Spinal cord (tissue), 10 donors: ENCODE measurements around the gene DPAGT1. TPM values are rescaled to one million over a fixed set of nuclear protein-coding genes. Genes with fewer than 3 reads are reported as not detected.

Experiments used
- DNase-seq, 6 donors: peaks; one replicate each; pipeline versions ENCODE4 v3.0.0 to v3.0.0-alpha.2; 2013 to 2015; ENCODE audit warnings: low spot score in 6 of 6, low read depth in 4 of 6
- H3K27ac ChIP-seq: one replicate; pipeline ENCODE4 v1.5.1; 2013; ENCODE audit warnings: low read depth, low read length, control low read depth
- H3K27me3 ChIP-seq: one replicate; pipeline ENCODE4 v1.6.1; 2013; ENCODE audit warnings: low read length; ENCODE audit not compliant: control insufficient read depth, insufficient read depth
- H3K36me3 ChIP-seq: one replicate; pipeline ENCODE4 v1.6.1; 2013; ENCODE audit warnings: low read length; ENCODE audit not compliant: control insufficient read depth, insufficient read depth
- H3K4me1 ChIP-seq: one replicate; pipeline ENCODE4 v1.6.1; 2013; ENCODE audit warnings: low read length; ENCODE audit not compliant: control insufficient read depth, insufficient read depth
- H3K4me3 ChIP-seq: one replicate; pipeline ENCODE4 v1.5.1; 2013; ENCODE audit warnings: low read depth, low read length, control low read depth
- H3K9me3 ChIP-seq: one replicate; pipeline ENCODE4 v1.6.1; 2013; ENCODE audit warnings: low read length; ENCODE audit not compliant: control insufficient read depth, insufficient read depth
- WGBS: methylation state at CpG from one replicate; pipeline ENCODE4 v1.1.5; 2013; ENCODE audit warnings: missing lambda C conversion rate; ENCODE audit not compliant: insufficient coverage; 5-methylcytosine and 5-hydroxymethylcytosine counted together
- polyA plus RNA-seq, 2 donors: library from polyadenylated mRNA; unstranded; fragments of 120-200 nt; gene quantifications; one replicate each; pipeline ENCODE4 v1.2.1, GENCODE V29; 2013; ENCODE audit not compliant: insufficient read length in 2 of 2
- total RNA-seq, 2 donors: library from RNA; depleted of rRNA in 1 of 2; stranded (reverse); fragments of 120-200 nt in 1 of 2; fragments of >200 nt in 1 of 2; gene quantifications; one replicate each; pipeline versions ENCODE4 v1.2.3 to v1.2.4, GENCODE V29; 2013 to 2014
- donor health status: healthy.

Gene DPAGT1
- total and polyA plus RNA-seq, 4 donors, result 12.9 to 44.3 (median 32.2) TPM

DNA sequence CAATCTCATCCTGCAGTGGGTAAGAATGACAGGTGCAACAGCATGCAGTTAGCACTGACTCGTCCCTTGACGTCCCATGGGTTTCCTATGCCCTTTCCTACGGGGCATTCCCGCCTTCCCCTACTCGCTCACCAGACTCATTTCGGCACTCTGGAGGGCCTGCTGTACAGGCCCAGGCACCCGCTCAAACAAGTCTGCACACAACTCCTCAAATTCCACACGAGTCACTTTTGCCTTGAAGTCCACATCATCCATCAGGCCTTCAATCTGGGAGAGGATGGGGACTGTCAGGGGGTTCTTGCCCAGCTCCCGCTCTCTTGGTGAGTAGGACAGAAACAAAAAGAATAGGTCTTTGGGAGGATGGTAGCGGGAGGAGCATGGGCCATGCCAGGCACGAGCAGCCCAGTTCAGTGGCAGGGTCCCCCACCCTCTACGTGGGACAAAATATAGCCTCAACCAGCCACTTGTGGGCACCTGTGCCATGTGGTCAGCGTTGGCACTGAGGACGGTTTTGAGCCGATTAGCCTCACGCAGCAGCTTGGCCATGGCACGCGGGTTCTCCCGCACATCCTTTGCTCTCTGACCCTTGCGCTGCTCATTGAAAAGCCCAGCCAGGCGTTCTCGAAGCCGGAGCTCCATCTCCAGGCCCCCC lies 49.4 kb downstream of the DPAGT1 start:
- no peak overlapping the region for H3K27ac ChIP-seq
- H3K4me1 ChIP-seq, result peaks cover 14% of the 10 kb centered on the region
- WGBS, result 92% methylated on average over 20 of the region's 23 CpGs
- no peaks in the 10 kb centered on the region for H3K27me3 ChIP-seq
- H3K9me3 ChIP-seq, result no peaks in the 10 kb centered on the region
- H3K36me3 ChIP-seq, result peaks cover 77% of the 10 kb centered on the region
- DNase-seq, result no peak
- no peak overlapping the region for H3K4me3 ChIP-seq

DNA sequence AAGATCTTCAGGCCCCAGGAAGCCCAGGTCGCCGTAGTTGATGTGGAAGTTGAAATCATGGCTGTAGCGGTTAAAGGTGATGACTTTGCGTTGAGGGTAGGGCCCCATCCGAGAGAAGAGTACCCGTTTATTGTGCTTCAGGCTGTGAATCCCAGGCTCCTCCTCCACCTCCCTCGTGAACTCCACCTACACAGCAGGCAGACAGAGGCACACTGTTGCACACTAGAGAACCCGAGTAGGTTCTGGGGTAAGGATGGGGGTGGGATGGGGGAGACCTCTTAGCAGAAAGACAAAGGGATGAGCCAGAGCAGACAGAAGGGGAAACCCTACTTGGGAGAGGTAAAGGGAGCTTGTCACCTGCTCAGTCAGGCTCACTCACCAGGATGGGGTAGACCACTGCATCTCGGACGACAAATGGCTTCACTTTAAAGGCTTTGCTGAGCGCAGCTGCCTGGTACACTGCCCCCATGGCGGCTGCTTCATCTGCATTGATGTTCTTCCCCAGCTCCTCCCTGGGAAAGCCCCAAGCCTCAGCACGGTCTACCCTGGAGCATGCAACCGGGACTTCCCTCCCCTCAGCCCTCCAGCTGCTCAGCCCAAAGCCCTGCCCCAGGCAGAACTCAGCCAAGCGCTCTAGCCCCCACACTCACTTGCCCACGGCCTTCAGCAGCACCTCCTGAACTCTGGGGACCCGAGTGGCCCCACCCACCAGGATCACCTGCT lies 50.1 kb downstream of the DPAGT1 start:
- Histone ChIP-seq H3K36me3 (peaks cover 84% of the 10 kb centered on the region), H3K9me3 (no peaks in the 10 kb centered on the region)
- WGBS, result 87% methylated on average over 9 of the region's 17 CpGs

DNA sequence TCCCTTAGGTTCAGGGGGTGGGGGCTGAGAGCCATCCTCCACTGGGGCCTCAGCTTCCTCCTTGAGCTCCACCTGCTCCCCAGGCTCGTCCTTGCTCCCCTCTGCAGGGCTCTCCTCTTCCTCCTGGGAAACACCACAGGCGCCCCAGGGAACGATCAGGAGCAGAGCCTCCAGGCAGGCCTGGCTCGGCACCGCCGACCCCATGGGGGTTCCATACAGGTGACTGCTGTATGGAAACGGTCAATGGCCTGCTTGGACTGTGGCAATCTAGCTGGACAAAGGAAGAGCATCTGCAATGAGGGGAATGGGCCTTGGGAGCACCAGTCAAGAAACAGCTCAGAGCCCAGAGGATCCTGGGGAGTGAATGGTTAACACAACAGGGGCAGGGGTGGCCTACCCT lies 52.6 kb downstream of the DPAGT1 start:
- no peak for DNase-seq
- H3K27me3 ChIP-seq, result no peaks in the 10 kb centered on the region
- H3K4me3 ChIP-seq, result no peak overlapping the region
- peaks cover 93% of the 10 kb centered on the region for H3K36me3 ChIP-seq
- H3K27ac ChIP-seq, result no peak overlapping the region
- no peaks in the 10 kb centered on the region for H3K4me1 ChIP-seq
- H3K9me3 ChIP-seq, result no peaks in the 10 kb centered on the region
- WGBS, result 96% methylated on average over 7 of the region's 7 CpGs

More for the DNA sequence above, 50.1 kb downstream of the DPAGT1 start:
- H3K27ac ChIP-seq, result no peak overlapping the region
- DNase-seq, result no peak
- no peak overlapping the region for H3K4me3 ChIP-seq
- peaks cover 14% of the 10 kb centered on the region for H3K4me1 ChIP-seq
- no peaks in the 10 kb centered on the region for H3K27me3 ChIP-seq

DNA sequence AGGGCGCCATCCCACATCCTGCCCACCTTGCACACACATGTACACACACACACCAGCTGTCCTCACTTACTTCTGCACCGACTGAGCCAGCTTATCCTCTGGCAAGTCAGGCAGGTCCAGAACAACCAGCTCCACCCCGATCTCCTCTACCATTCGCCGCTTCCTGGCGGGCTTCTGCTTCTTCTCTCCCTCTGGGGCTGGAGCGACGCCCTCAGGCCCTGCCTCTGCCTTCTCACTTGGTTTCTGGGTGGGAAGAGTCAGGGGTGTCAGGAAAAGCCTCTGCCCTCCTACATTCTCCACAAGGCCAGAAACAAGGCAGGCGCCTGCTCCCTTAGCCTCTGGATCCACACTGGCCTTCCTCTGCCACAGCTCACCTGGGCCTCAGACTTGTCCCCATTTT lies 53.0 kb downstream of the DPAGT1 start:
- no peaks in the 10 kb centered on the region for H3K4me1 ChIP-seq
- no peak overlapping the region for H3K4me3 ChIP-seq
- DNase-seq, result no peak
- no peaks in the 10 kb centered on the region for H3K27me3 ChIP-seq
- peaks cover 89% of the 10 kb centered on the region for H3K36me3 ChIP-seq
- no peaks in the 10 kb centered on the region for H3K9me3 ChIP-seq
- H3K27ac ChIP-seq, result no peak overlapping the region
- WGBS, result 93% methylated on average over 7 of the region's 9 CpGs

DNA sequence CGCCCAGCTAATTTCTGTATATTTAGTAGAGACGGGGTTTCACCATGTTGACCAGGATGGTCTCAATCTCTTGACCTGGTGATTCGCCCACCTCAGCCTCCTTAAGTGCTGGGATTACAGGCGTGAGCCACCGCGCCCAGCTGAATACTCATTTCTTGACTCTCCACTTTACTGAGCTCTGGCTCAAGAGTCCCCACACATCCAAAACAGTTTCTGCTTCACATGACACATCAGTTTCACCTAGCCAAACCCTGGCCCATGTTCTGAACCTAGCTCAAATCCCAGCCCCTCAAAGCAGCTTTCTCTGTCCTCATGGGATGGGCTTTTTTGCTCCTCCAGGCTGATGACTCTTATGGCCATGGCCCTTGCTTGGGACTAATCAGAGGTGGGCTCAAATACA lies 54.4 kb downstream of the DPAGT1 start:
- Histone ChIP-seq H3K4me1 (no peaks in the 10 kb centered on the region), H3K36me3 (peaks cover 75% of the 10 kb centered on the region), H3K27ac (no peak overlapping the region), H3K9me3 (no peaks in the 10 kb centered on the region), H3K4me3 (no peak overlapping the region), H3K27me3 (no peaks in the 10 kb centered on the region)
- 96% methylated on average over 6 of the region's 6 CpGs for WGBS
- DNase-seq, result no peak

Other genes with a start within 250 kb of the DPAGT1 start
- not detected for gene CXCR5, start 218.0 kb downstream of the DPAGT1 start, total RNA-seq
- not detected for gene CXCR5, start 218.0 kb downstream of the DPAGT1 start, polyA plus RNA-seq
- 10 to 100 TPM; 11.0 to 15.0 TPM for gene BCL9L, start 175.9 kb downstream of the DPAGT1 start, total RNA-seq
- gene BCL9L, start 175.9 kb downstream of the DPAGT1 start, polyA plus RNA-seq, result 10 to 100 TPM; 47.8 to 51.5 TPM
- gene UPK2, start 145.6 kb downstream of the DPAGT1 start, total RNA-seq, result under 1 TPM in 1 of 2 donors, not detected in 1; 0.17 TPM
- gene UPK2, start 145.6 kb downstream of the DPAGT1 start, polyA plus RNA-seq, result 1 to 10 TPM; 3.3 to 3.5 TPM
- not detected for gene FOXR1, start 130.1 kb downstream of the DPAGT1 start, total RNA-seq
- gene FOXR1, start 130.1 kb downstream of the DPAGT1 start, polyA plus RNA-seq, result under 1 TPM; 0.67 to 0.68 TPM
- gene CENATAC, start 103.7 kb downstream of the DPAGT1 start, total RNA-seq, result 10 to 100 TPM; 25.6 to 37.5 TPM
- 10 to 100 TPM; 33.5 to 66.9 TPM for gene CENATAC, start 103.7 kb downstream of the DPAGT1 start, polyA plus RNA-seq
- 1,000 to 10,000 TPM in 1 of 2 donors, 100 to 1,000 TPM in 1; 451 to 1,390 TPM for gene RPS25, start 83.5 kb downstream of the DPAGT1 start, total RNA-seq
- 100 to 1,000 TPM; 677 to 714 TPM for gene RPS25, start 83.5 kb downstream of the DPAGT1 start, polyA plus RNA-seq
- 10 to 100 TPM; 61.3 to 97.4 TPM for gene TRAPPC4, start 83.1 kb downstream of the DPAGT1 start, total RNA-seq
- gene TRAPPC4, start 83.1 kb downstream of the DPAGT1 start, polyA plus RNA-seq, result 100 to 1,000 TPM; 108 to 145 TPM
- 10 to 100 TPM in 1 of 2 donors, 1 to 10 TPM in 1; 8.1 to 16.8 TPM for gene SLC37A4, start 71.0 kb downstream of the DPAGT1 start, total RNA-seq
- 10 to 100 TPM; 21.5 to 26.1 TPM for gene SLC37A4, start 71.0 kb downstream of the DPAGT1 start, polyA plus RNA-seq
- gene HYOU1, start 44.6 kb downstream of the DPAGT1 start, total RNA-seq, result 10 to 100 TPM; 70.8 to 84.5 TPM
- 10 to 100 TPM; 90.3 to 93.9 TPM for gene HYOU1, start 44.6 kb downstream of the DPAGT1 start, polyA plus RNA-seq
- 10 to 100 TPM; 28.1 to 43.1 TPM for gene VPS11, start 34.0 kb downstream of the DPAGT1 start, total RNA-seq
- 10 to 100 TPM; 56.2 to 57.8 TPM for gene VPS11, start 34.0 kb downstream of the DPAGT1 start, polyA plus RNA-seq
- 10 to 100 TPM in 1 of 2 donors, 1 to 10 TPM in 1; 4.0 to 15.7 TPM for gene HMBS, start 17.0 kb downstream of the DPAGT1 start, total RNA-seq
- gene HMBS, start 17.0 kb downstream of the DPAGT1 start, polyA plus RNA-seq, result 10 to 100 TPM; 23.0 to 31.1 TPM
- gene C2CD2L, start 5.5 kb upstream of the DPAGT1 start, total RNA-seq, result 10 to 100 TPM in 1 of 2 donors, 1 to 10 TPM in 1; 9.7 to 12.6 TPM
- gene C2CD2L, start 5.5 kb upstream of the DPAGT1 start, polyA plus RNA-seq, result 10 to 100 TPM; 33.5 to 35.3 TPM
- 10 to 100 TPM; 15.5 to 22.9 TPM for gene HINFP, start 19.7 kb upstream of the DPAGT1 start, total RNA-seq
- gene HINFP, start 19.7 kb upstream of the DPAGT1 start, polyA plus RNA-seq, result 10 to 100 TPM; 26.2 to 38.4 TPM
- 1 to 10 TPM; 2.1 to 5.6 TPM for gene ABCG4, start 47.2 kb upstream of the DPAGT1 start, total RNA-seq
- 10 to 100 TPM; 11.8 to 16.9 TPM for gene ABCG4, start 47.2 kb upstream of the DPAGT1 start, polyA plus RNA-seq
- 10 to 100 TPM in 1 of 2 donors, 1 to 10 TPM in 1; 8.9 to 15.6 TPM for gene NLRX1, start 66.9 kb upstream of the DPAGT1 start, total RNA-seq
- gene NLRX1, start 66.9 kb upstream of the DPAGT1 start, polyA plus RNA-seq, result 10 to 100 TPM in 1 of 2 donors, 1 to 10 TPM in 1; 9.5 to 10.2 TPM
- under 1 TPM in 1 of 2 donors, not detected in 1; 0.28 TPM for gene NHERF4, start 83.6 kb upstream of the DPAGT1 start, total RNA-seq
- gene NHERF4, start 83.6 kb upstream of the DPAGT1 start, polyA plus RNA-seq, result 1 to 10 TPM in 1 of 2 donors, under 1 TPM in 1; 0.29 to 1.1 TPM
- 10 to 100 TPM; 13.4 to 19.2 TPM for gene CBL, start 104.5 kb upstream of the DPAGT1 start, total RNA-seq
- 10 to 100 TPM; 25.3 to 37.4 TPM for gene CBL, start 104.5 kb upstream of the DPAGT1 start, polyA plus RNA-seq
- gene MCAM, start 215.3 kb upstream of the DPAGT1 start, total RNA-seq, result 100 to 1,000 TPM in 1 of 2 donors, 10 to 100 TPM in 1; 99.4 to 108 TPM
- 100 to 1,000 TPM in 1 of 2 donors, 10 to 100 TPM in 1; 79.6 to 106 TPM for gene MCAM, start 215.3 kb upstream of the DPAGT1 start, polyA plus RNA-seq
- 1 to 10 TPM; 5.2 to 6.6 TPM for gene RNF26, start 232.7 kb upstream of the DPAGT1 start, total RNA-seq
- 10 to 100 TPM; 27.0 to 27.1 TPM for gene RNF26, start 232.7 kb upstream of the DPAGT1 start, polyA plus RNA-seq
- 10 to 100 TPM; 13.4 to 63.1 TPM for gene C1QTNF5, start 239.0 kb upstream of the DPAGT1 start, total RNA-seq
- gene C1QTNF5, start 239.0 kb upstream of the DPAGT1 start, polyA plus RNA-seq, result 10 to 100 TPM; 39.7 to 42.1 TPM
- gene MFRP, start 244.9 kb upstream of the DPAGT1 start, total RNA-seq, result 1 to 10 TPM in 1 of 2 donors, not detected in 1; 3.9 TPM
- under 1 TPM; 0.09 to 0.22 TPM for gene MFRP, start 244.9 kb upstream of the DPAGT1 start, polyA plus RNA-seq